GM21529 (cell line): ENCODE results near the gene SLC26A9.

Source experiments
- ATAC-seq: cut with Tn5 transposase; IDR thresholded peaks from one replicate; pipeline ENCODE4 v1.9.1; 2021; ENCODE audit not compliant: unreplicated experiment

SLC26A9 gene

DNA sequence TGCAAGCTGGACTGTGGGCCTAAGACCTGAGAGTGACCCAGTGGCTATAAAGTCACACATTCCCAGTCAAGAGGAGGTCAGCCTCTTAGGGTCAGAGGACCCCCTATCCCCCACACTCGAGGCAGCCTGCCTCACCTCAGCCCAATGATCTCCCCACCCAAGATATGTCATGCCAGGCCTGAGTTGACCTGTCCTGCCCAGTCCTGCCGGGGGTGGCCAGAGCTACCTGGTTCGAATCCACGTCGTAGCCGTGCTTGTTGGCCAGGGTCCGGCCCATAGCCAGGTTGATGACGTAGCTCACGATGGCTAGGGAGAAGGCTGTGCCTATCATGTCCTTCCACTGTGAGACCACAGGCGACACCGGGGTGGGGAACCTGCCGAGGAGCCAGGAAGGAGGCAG lies 15.6 kb downstream of the SLC26A9 start:
- no peak for ATAC-seq

DNA sequence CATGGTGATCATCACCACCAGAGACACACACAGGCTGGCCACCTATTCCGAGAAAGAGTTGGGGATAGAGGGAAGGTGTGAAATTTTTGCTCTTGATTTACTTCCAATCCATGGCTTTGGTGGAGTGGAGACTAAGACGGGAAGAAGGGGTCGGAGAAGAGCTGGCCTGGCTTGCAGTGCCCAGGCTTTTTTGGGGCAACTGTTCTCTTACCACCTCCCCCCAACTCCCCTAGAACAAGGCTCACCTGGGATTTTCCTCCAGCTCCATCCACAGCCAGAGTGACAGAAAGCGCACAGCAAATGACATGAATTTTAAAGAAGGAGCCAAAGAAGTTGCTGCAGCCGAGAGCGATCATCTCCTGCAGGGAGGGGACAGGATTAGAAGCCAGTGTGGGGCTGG lies 16.0 kb downstream of the SLC26A9 start:
- ATAC-seq: no peak

DNA sequence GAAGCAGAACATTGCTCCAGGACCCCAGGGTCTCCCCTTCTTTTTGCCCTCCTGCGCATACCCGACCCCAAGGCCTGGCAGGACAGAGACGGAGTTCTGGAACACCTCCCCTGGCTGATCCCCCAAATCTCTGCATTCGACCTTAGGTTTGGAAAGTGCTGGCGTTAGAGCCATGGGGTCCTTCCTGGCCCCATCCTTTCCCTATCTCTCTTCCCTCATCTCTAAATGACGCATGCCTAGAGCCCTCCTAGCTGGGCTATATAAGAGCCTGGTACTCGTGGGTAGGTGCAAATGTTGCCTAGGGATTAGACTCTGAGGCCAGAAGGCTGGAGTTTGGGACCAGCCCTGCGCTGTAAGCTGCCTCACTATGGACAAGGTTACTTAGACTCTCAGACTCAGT lies 16.6 kb downstream of the SLC26A9 start:
- no peak for ATAC-seq

DNA sequence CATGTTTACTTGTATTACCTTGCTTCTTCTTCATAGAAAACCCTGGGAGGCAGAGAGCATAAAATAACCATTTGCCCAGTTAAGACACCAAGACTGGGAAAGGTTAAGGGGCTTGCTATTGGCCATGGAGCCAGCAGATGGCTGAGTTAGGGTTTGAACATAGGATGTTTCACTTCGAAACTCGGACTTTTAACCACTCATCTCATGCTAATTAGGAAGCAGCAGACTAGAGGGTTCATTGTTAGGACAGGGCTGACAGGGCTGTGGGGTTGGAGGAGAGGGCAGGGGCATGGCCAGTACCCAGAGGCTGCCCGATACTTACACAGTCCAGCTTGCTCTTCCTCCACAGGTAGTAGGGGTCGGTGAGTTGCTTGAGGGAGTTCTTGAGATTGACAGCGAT lies 17.0 kb downstream of the SLC26A9 start:
- ATAC-seq: no peak

DNA sequence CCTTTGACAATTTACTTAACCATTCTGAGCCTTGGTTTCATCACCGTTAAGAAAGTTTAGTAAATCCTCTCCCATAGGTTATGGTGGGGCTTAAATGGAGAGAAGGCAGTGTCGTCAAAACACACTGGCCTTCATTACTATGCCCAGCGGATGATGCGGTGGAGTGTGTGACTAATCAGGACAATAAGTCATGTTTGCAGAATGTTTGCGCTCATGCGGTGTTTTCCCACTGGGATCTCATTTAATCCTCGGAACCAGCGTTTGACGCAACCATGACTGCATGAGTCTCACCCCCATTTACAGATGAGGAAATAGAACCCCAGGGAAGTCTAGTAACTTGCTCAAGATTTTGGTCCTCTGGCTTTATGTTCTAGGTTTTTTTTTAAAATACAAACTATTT lies 17.5 kb downstream of the SLC26A9 start:
- ATAC-seq: no peak

DNA sequence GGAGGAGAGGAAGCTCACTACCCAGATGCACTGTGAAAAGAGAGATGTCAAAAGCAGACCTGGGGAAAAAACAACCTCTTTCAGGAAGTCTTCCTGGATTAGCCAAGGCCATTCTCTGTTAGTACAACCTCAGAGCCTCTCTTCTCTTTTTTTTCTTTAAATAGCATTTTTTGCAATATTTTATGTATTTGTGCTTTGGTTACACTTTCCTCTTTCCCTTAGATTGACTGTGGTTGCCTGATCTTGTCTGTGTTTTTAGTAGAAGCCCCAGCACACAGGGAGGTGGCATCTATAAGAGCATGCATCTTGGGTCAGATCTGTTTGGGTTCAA lies 18.8 kb downstream of the SLC26A9 start:
- ATAC-seq: no peak

DNA sequence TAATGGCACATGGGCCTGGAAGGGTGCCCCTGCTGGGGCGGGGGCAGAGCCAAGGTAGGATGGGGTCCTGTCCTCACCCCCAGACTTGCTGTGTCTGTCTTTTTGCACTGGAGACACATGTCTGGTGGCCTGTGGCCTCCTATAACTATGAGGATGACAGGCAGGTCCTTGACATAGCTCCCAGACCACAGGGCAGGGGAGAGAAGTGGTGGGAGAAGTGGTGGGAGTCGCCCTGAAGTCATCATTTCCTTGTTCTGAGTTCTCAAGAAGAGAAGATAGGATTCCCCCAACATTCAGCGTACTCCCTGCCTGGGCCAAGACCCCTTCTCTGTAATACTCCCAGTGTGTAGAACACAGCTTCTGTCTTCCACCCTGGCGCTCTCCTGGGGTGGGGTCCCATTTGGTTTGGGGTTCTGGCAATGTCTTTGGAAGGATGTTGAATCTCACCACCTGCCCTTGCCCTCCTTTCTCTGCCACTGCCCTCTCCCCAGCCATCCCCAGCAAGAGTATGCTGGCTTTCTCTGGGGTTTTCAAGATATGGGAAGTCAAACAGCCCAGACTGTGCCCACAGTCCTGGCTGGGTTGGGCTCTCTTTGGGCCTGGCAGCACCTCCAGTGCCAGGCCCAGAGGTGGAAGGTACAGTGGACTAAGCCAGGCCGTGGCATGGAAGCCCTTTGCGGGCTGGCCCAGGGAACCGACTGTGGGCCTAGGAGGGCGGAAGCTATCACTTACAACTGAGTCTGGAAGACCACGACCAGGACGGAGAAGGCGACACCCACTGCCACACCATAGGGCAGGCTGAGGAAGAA lies 19.4 kb downstream of the SLC26A9 start:
- ATAC-seq: no peak

DNA sequence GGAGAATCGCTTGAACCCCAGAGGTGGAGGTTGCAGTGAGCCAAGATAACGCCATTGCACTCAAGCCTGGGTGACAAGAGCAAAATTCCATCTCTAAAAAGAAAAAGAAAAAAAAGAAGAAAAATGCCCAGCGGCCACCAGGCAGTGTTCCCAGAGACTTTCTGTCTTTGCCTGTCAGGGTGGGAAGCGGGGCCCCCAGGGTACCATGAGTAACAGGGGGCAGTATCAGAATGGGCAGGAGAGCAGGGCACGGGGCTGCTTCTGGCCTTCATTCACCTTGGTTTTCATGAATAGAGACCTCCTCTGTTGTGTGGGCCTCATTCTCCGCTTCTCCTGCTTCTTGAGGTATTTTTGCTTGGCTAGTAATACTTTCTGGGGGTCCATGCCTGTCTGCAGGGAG lies 20.4 kb downstream of the SLC26A9 start:
- ATAC-seq: no peak

DNA sequence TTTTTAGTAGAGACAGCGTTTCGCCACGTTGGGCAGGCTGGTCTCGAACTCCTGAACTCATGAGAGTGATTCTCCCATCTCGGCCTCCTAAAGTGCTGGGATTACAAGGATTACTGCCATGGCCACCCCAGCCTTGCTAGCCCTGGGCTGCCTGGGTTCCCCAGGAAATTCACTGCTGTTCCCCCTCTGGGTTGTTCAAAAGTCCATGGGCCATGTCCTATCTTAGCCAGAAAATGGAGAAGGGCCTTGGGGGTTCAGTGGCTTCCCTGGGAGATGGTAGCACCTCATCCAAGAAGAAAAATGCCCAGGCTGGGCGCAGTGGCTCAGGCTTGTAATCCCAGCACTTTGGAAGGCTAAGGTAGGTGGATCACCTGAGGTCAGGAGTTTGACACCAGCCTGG lies 20.9 kb downstream of the SLC26A9 start:
- no peak for ATAC-seq

DNA sequence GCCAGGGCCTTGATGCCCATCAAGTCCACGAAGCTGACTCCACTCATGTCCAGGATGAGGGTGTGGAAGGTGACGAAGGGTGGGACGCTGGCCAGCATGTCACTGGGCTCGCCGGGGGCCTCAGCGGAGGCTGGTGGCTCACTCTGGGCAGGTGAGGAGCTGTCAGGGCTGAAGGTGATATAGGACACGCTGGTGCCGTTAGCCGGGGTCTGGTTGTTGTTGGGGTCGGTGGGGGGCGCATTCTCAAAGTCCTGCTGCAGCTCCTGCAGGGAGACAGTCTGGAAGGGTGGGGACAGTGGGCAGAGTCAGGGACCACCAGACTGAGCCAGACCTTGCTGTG lies 21.7 kb downstream of the SLC26A9 start:
- no peak for ATAC-seq

DNA sequence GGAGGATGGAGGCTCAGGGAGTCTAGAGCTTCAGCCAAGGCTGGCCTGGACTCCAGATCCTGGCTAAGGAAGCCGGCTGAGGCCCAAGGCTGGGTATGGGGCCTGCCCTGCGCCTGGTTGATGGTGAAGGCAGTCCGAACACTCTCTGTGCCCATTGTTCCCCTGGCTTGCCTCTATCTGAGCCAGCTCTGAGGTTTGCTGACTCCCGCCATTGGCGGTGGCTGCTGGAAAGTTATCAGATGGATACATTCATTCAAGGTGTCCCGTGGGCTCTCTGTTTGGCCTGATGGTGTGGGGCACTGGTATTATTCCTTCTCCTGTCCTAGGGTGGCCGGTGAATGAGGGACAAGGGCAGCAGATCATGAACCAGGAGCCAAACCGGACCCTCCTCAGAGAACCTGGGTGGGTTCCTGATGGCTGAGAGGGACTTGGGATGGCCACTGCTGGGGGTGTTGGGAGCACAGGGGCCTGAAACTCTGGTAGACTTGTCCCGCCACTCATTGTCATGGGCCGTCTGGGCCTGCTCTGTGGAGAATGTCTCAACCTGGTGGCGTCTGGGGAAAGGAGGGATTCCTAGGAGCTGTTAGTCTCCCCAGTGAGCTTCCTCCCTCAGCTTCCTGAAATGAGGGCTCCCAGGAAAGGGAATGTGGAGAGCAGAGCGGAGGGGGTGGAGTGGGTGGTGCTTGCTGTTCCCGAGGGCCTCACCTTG lies 22.2 kb downstream of the SLC26A9 start:
- no peak for ATAC-seq

DNA sequence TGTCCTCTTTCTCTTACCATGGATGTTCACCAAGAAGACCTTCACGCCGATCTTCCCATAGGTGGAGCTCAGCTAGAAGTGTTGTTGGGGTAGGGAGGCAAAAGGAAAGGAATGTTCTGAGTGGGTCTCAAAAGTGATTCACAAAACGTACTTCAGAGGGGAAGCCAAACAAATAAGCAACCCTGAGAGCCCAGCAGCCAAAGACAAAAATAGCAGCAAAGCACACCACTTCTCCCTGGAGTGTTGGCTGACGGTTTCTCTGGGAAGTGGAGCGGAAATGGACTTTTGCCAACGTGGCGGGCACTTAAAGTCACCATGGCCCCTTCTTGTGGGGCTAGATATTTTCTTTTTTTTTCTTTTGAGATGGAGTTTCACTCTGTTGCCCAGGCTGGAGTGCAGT lies 23.1 kb downstream of the SLC26A9 start:
- ATAC-seq: no peak

DNA sequence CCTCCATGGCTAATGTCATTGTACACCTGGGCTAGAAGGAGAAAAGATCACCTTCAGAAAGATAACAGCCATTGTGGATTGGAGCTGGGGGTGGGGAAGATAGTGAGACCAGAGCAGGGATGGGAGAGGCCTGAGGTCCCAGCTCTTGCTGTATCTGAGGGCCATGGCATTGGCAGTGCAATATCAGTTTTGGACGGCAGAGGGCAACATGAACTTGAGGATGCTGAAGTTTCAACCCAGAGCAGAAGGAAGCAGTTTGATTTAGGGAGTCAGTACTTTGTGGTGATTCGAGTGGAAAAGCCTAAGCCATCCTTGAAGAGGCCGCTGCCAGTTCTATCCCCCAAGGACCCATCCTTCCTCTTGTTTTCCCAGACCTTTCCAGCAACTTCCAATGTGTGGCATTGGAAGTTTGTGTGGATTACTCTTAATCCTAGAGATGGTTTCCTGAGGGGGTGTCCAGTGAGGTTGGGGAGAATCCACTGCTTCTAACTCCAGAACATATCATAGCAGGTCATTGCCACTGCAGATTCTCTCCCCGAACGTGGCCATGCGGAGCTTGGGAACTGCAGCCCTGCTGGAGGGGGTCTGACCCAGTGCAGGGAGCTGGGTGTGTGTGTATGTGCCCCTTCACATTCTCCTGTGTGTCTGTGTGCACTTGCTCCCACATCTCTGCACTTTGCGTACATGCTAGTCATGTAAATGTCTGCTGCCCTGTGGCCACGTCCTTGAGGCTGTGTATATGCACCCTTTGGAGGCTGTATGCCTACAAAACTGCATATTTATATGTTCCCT lies 24.1 kb downstream of the SLC26A9 start:
- no peak for ATAC-seq

DNA sequence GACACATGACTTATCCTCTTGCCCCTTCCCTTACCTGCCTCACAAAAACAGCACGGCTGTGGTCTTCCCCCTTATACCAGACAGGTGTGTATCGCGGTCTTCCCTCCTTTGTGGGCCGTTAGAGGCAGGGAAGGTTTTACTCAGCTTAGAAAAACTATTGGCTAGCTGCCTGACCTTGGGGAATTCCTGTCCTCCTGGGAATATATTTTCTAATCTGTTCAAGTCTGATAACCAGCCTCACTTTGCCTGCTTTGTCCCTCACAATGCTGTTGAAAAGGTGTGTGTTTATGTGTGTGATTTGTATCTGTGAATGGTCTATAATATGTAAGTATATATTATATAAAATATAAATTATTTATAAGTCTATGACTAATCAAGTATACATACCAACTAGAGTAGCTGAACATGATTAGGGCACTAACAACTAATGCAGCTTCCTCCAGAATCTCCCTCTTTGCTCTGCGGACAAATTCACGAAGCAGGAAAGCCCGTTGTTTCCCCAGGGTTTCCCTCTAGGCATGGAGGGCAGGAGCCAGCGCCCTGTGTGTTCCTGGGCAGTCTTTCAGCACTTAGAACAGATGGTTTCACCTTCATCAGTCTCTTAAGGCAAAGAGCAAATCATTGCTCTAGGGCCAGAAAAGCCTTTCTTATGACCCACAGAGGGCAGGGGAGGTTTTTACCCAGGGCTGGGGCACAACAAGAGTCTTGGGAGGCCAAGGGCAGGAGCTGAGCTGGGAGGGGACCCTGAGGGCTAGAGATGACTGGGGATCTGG lies 25.6 kb downstream of the SLC26A9 start:
- no peak for ATAC-seq

DNA sequence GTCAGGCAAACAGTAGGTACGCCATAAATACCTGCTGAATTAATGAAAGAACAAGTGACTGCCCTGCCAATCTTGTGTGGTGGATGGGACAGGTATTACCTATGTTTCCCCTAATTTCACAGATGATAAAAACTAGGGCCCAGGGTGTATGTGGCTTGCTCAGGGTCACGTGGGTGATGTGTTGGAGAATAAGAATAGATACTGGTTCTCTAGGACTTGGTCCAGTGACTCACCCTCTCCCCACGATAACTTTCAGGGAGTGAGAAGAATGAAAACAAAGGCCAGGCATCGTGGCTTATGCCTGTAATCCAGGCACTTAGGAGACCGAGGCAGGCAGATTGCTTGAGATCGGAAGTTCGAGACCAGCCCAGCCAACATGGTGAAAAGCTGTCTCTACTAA lies 26.7 kb downstream of the SLC26A9 start:
- ATAC-seq: no peak

DNA sequence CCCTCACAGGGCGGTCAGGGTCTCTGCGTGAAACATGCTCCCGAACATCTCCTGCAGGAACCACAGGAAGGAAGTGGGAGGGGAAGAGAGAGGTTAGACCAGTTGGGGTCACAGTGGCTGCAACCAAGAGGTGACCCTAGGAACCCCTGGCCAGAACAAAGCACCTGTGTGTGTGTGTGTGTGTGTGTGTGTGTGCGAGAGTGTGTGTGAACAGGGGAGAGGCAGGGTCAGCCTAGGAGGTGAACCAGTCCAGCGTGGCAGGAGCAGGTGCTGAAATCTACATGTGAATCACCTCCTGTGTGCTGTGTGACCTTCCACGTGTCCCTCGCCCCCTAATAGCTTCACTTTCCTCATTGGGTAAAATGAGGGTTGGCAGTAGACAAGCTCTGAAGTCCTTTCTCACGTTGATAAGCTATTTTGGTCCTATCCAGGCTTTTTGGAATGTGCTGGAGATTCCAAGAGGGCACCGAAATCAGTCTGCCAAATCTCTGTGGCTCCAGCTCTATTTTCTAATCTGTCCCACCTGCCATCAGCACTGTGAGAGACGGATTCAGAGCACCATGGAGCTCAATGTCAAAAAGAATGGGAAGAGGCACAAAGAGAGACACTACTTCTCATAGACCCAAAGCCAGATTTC lies 27.8 kb downstream of the SLC26A9 start:
- no peak for ATAC-seq

DNA sequence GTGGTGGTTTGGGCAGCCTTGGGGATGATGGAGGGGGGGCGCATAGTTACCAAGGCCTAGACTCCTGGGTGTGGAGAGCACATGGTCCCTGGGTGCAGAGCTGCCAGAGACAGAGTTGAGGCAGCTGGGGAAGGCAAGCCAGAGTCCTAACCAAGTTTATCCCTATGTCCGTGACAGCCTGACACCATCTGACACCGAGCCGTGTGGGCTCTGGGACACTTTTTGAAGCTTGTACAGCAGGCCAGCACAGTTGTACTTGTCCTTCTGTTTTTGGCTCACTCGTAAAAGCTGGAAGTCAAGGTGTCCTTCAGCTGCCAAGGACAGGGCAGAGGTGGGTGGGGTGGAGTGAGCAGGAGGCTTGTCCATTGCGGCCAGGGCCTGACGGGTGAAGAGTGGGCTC lies 28.5 kb downstream of the SLC26A9 start:
- no peak for ATAC-seq

DNA sequence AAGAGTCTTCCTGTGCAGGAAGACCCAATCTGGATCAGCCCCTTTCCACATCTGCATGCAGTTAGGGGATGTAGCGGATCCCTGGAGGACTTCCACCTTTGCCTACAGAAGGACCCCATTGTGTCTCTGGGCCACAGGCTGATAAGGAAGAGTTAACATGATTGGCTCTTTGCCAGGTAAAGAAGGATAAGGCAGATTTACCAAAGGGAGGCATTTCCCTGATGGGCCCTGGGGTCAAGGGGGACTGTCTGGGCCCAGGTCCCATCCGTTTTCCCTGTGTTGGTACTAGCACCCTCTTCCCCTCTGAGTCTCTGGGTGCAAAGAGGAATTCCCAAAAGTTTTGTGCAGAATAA lies 29.1 kb downstream of the SLC26A9 start:
- ATAC-seq: no peak

DNA sequence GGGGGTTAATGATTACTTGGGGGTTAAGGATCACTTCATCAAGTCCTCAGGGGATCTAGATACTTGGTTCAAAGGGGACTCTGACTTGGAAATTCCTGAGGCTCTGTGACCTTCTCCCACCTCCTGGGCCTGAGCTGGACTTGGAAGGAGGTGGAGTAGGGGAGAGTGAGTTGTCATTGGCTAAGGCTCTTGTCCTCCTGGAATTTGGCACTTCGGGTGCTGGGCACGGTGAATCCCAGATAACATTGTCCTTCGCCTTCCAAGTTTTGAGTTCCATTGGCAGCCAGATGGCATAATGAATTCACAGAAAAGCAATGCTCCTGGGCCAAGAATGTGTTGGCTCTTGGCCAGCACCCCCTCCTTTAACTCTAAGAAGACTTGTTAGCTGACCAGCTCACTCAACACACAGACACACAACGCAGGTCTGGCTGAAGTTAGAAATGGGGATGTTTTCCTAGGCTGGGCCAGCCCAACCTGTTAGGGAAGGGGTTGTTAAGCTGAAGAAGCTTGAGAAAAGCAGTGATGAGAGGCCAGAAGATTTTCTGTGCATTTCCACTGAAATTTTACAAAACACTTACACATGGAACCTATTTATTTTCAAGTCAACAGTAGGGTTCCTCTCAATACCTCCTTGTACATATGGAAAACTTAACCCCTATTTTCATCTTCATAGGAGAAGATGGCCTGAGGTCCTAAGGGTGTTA lies 29.7 kb downstream of the SLC26A9 start:
- ATAC-seq: no peak

DNA sequence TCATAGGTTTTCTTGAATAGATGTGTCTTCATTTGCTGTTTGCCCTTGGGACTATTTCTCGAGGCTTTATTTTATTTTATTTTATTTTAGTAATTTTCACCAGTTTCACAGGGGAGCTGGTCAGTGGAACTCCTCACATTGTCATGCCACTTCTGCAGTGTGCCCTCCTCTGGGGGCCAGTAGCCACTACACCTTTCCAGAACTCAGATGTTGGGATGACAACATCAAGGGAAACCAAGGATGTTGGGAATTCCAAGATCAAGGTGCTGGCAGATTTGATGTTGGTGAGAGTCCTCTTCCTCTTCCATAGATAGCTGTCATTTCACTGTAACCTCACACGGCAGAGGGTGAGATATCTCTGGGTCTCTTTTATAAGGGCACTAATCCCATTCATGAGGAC lies 35.5 kb downstream of the SLC26A9 start:
- ATAC-seq: no peak
